SJSA1 (cell line): ENCODE measurements around the gene TRAPPC12. TPM values are rescaled to one million over a fixed set of nuclear protein-coding genes. Genes with fewer than 3 reads are reported as not detected.

Source experiments
- DNase-seq, 2 experiments: peaks; one replicate each; pipeline ENCODE4 v3.0.0-alpha.2; 2015 to 2020; ENCODE audit warnings: low spot score in 2 of 2, low read depth in 1 of 2
- H3K27ac ChIP-seq: fragments of 250-450 bp; sonication (Bioruptor Pico); 2 replicates; pipeline ENCODE4 v1.5.1; 2020; ENCODE audit warnings: mild to moderate bottlenecking, moderate library complexity
- H3K27me3 ChIP-seq: fragments of 250-450 bp; sonication (Bioruptor Pico); replicated peaks from 2 replicates; pipeline ENCODE4 v1.5.1; 2020; ENCODE audit warnings: mild to moderate bottlenecking, moderate library complexity
- H3K36me3 ChIP-seq: fragments of 250-450 bp; sonication (Bioruptor Pico); 2 replicates; pipeline ENCODE4 v1.5.1; 2020; ENCODE audit warnings: mild to moderate bottlenecking
- H3K4me1 ChIP-seq: fragments of 250-450 bp; sonication (Bioruptor Pico); replicated peaks from 2 replicates; pipeline ENCODE4 v1.6.1; 2021; ENCODE audit warnings: mild to moderate bottlenecking
- H3K4me3 ChIP-seq: fragments of 250-450 bp; sonication (Bioruptor Pico); 2 replicates; pipeline ENCODE4 v1.5.1; 2020; ENCODE audit warnings: mild to moderate bottlenecking
- H3K9me3 ChIP-seq: fragments of 250-450 bp; sonication (Bioruptor Pico); replicated peaks from 2 replicates; pipeline ENCODE4 v1.5.1; 2020; ENCODE audit warnings: mild to moderate bottlenecking
- total RNA-seq: library from RNA; depleted of rRNA; stranded (reverse); fragments of >200 nt; shearing (Covaris generic); gene quantifications from 2 replicates; pipeline ENCODE4 v1.2.3, GENCODE V29; 2014

The TRAPPC12 gene
- total RNA-seq, 1 experiment from 2014 or later = 56.1 TPM

GRCh38 chr2:3405876-3406275 lies 26.4 kb downstream of the TRAPPC12 start:
- H3K27me3 ChIP-seq = no peaks in the 10 kb centered on the region
- no peak for DNase-seq
- H3K9me3 ChIP-seq = no peaks in the 10 kb centered on the region
- H3K4me3 ChIP-seq = no peak overlapping the region
- H3K4me1 ChIP-seq = no peaks in the 10 kb centered on the region
- H3K36me3 ChIP-seq = peaks cover 42% of the 10 kb centered on the region
- H3K27ac ChIP-seq = no peak overlapping the region

- DNase-seq = peak in 1 of 2 experiments; percentile 16
- no peaks in the 10 kb centered on the region for H3K9me3 ChIP-seq
- no peaks in the 10 kb centered on the region for H3K27me3 ChIP-seq
- peaks cover 36% of the 10 kb centered on the region for H3K36me3 ChIP-seq
- H3K27ac ChIP-seq = no peak overlapping the region
- H3K4me1 ChIP-seq = no peaks in the 10 kb centered on the region
- no peak overlapping the region for H3K4me3 ChIP-seq
Measured at GRCh38 chr2:3406501-3406900, 27.0 kb downstream of the TRAPPC12 start.

GRCh38 chr2:3408781-3409180 lies 29.3 kb downstream of the TRAPPC12 start:
- H3K27me3 ChIP-seq = no peaks in the 10 kb centered on the region
- no peaks in the 10 kb centered on the region for H3K4me1 ChIP-seq
- H3K4me3 ChIP-seq = no peak overlapping the region
- no peak for DNase-seq
- H3K27ac ChIP-seq = no peak overlapping the region
- no peaks in the 10 kb centered on the region for H3K9me3 ChIP-seq
- H3K36me3 ChIP-seq = peaks cover 28% of the 10 kb centered on the region

DNA sequence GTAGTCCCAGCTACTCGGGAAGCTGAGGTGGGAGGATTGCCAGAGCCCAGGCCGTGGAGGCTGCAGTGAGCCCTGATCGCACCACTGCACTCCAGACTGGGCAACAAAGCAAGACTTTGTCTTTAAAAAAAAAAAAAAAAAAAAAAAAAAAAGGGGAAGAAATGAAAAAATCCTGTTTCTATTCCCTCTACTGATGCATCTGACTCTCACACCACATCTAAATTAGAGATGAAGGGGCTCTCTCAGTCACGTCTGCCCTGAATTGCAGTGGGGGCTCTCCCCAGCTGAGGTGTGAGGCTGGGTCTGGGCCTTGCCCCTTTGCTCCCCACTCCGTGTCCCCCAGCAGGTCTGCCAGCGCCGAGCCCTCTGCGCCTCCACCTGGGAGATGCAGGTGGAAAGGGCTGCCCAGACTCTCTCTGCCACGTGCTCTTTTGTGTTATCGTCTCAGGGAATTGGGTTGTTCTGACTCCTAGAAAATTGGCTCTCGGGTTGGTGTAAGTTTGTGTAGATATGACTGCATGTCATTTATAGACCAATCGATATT lies 30.2 kb downstream of the TRAPPC12 start:
- no peak overlapping the region for H3K4me3 ChIP-seq

GRCh38 chr2:3411103-3411502 lies 31.6 kb downstream of the TRAPPC12 start:
- Histone ChIP-seq H3K36me3 (peaks cover 19% of the 10 kb centered on the region), H3K27me3 (no peaks in the 10 kb centered on the region), H3K27ac (no peak overlapping the region)

More for the DNA sequence above, 30.2 kb downstream of the TRAPPC12 start:
- DNase-seq = no peak
- Histone ChIP-seq H3K36me3 (peaks cover 24% of the 10 kb centered on the region), H3K27me3 (no peaks in the 10 kb centered on the region), H3K9me3 (no peaks in the 10 kb centered on the region), H3K27ac (no peak overlapping the region), H3K4me1 (no peaks in the 10 kb centered on the region)

GRCh38 chr2:3413697-3414096 lies 34.2 kb downstream of the TRAPPC12 start:
- DNase-seq = no peak
- no peaks in the 10 kb centered on the region for H3K9me3 ChIP-seq

More at GRCh38 chr2:3411103-3411502, 31.6 kb downstream of the TRAPPC12 start:
- no peaks in the 10 kb centered on the region for H3K4me1 ChIP-seq
- DNase-seq = no peak
- no peaks in the 10 kb centered on the region for H3K9me3 ChIP-seq
- no peak overlapping the region for H3K4me3 ChIP-seq

DNA sequence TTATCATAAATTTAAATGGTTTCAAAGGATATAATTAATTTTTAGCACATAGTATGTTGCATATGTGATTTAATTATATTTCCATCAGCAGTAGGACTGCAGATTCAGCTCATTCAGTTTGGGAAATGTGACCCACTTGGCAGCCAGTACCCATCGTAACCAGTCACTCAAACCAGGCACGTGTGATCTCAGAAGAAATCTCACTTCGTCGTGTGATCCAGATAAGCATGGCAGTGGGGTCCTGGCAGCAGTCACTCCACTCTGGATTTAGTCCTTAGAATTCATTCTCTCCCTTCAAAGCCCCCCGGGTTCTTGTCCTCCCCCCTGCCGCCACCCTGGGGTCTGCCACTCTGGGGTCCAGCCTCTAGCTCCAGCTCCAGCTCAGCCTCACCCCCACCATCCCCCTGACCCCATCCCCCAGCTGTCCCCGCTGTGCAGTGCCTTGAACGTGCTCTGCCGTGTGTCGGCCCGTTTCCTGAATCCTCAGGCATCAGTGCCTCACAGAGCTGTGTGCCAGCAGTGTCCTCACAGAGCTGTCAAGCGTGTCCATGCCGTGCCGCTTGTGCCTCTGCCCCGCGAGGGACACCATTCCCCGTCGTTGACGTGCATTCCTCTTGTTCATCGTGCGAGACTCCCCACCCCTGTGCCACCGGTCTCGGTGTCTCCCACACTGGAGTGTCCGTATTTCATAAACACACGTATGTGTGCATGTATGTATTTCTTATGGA lies 34.8 kb downstream of the TRAPPC12 start:
- Histone ChIP-seq H3K27ac (no peak overlapping the region), H3K27me3 (no peaks in the 10 kb centered on the region), H3K4me3 (no peak overlapping the region), H3K9me3 (no peaks in the 10 kb centered on the region), H3K36me3 (peaks cover 23% of the 10 kb centered on the region), H3K4me1 (no peaks in the 10 kb centered on the region)
- DNase-seq = no peak

More at GRCh38 chr2:3413697-3414096, 34.2 kb downstream of the TRAPPC12 start:
- peaks cover 21% of the 10 kb centered on the region for H3K36me3 ChIP-seq
- no peak overlapping the region for H3K4me3 ChIP-seq
- no peaks in the 10 kb centered on the region for H3K4me1 ChIP-seq
- no peaks in the 10 kb centered on the region for H3K27me3 ChIP-seq
- no peak overlapping the region for H3K27ac ChIP-seq

DNA sequence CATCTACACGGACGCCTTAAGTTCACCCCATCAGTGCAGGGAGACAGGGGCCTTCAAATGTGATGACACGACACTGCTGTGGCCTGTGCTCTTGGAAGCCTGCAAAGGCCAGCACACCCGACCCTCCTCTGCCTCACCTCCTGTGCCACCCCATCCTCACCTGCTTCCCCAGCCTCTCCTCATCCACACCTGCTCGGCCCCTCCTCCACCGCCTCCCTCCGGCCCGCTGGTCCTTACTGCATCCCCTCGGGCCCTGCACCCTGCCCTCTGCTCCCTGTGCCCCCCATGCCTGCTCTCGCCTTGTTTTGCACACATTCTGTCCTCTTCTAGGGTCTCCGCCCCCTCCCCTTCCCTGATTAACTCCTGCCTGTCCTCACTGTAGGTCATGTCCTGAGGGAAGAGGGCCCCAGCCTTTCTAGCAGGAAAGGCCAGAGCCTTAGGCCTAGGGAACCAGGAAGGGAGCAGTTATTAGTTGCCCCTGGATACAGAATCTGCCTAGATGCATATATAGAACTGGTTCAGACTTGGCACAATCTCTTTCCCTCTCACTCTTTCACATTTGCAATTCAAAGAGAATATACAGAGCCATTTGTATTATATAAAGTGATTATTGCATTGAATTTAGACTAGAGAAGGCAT lies 39.4 kb downstream of the TRAPPC12 start:
- peaks cover 30% of the 10 kb centered on the region for H3K36me3 ChIP-seq

DNA sequence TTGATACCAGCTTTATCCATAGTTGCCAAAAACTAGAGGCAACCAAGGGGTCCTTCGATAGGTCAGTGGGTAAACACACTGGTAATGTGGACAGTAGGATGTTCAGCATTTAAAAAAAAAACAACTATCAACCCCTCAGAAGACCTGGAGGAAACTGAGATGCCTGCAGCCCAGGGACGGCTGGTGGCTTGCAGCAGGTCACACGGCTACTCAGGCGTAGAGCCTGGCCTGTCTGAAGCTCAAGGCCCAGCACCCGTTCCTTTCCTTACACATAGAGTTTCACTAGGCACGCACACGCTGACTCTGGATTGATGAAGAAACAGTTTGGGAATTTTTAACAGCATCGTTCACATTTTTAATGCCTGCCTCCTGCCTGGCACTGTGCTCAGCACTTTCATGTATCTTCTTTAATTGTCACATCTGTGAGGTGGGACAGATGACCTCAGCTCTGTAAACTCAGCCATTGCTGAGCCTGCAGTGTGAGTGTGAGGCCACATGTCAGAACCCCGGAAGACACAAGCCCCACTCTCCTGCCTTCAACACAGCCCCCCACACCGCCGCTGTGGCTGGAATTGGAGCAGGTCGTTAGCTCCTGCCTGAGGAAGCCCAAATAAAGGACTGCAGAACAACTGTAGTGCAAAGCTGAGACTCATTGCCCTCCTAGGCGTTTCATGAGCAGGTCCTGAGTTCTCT lies 40.7 kb downstream of the TRAPPC12 start:
- H3K27me3 ChIP-seq = no peaks in the 10 kb centered on the region
- no peaks in the 10 kb centered on the region for H3K9me3 ChIP-seq
- no peak overlapping the region for H3K27ac ChIP-seq
- H3K36me3 ChIP-seq = peaks cover 36% of the 10 kb centered on the region
- DNase-seq = no peak
- no peaks in the 10 kb centered on the region for H3K4me1 ChIP-seq
- no peak overlapping the region for H3K4me3 ChIP-seq

More for the DNA sequence above, 39.4 kb downstream of the TRAPPC12 start:
- no peaks in the 10 kb centered on the region for H3K27me3 ChIP-seq
- H3K4me3 ChIP-seq = no peak overlapping the region
- H3K4me1 ChIP-seq = no peaks in the 10 kb centered on the region
- H3K9me3 ChIP-seq = no peaks in the 10 kb centered on the region
- DNase-seq = no peak
- H3K27ac ChIP-seq = no peak overlapping the region

DNA sequence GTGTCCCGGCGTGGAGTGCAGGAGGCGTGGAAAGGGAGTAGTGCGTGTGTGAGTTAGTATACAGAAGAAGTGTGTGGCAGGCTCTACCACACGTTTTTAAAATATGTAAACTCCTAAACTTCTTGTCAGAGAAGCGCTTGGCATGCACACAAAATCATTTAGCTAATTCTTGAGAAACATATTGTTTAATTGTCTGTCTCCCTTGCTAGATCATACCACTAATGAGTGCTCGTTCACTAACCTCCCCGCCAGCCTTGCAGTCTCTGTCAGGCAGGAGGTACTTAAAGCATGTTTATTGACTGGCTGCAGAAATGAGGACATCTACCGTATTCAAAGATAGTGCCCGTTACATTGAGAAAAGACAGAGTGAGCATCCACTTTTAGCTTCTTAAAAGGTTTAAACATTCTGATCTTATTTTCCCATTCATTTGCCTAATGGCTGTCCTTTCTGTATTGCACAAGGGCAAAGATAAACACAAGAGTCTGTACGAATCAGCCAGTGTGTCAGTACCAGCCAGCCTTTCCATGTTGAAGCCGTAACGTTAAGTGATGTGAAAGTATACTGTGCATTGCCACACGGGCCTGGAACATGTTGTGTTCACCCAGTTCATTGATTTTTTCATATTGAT lies 41.4 kb downstream of the TRAPPC12 start:
- no peak for DNase-seq
- Histone ChIP-seq H3K9me3 (no peaks in the 10 kb centered on the region), H3K4me3 (no peak overlapping the region), H3K27me3 (no peaks in the 10 kb centered on the region), H3K27ac (no peak overlapping the region), H3K4me1 (no peaks in the 10 kb centered on the region), H3K36me3 (peaks cover 43% of the 10 kb centered on the region)

GRCh38 chr2:3421580-3421979 lies 42.1 kb downstream of the TRAPPC12 start:
- Histone ChIP-seq H3K4me3 (no peak overlapping the region), H3K36me3 (peaks cover 49% of the 10 kb centered on the region), H3K4me1 (no peaks in the 10 kb centered on the region), H3K9me3 (no peaks in the 10 kb centered on the region), H3K27ac (no peak overlapping the region), H3K27me3 (no peaks in the 10 kb centered on the region)
- no peak for DNase-seq

- Histone ChIP-seq H3K36me3 (peaks cover 53% of the 10 kb centered on the region), H3K9me3 (no peaks in the 10 kb centered on the region), H3K27ac (no peak overlapping the region), H3K27me3 (no peaks in the 10 kb centered on the region), H3K4me1 (no peaks in the 10 kb centered on the region), H3K4me3 (no peak overlapping the region)
- no peak for DNase-seq
Measured at GRCh38 chr2:3422161-3422779, 42.8 kb downstream of the TRAPPC12 start.

DNA sequence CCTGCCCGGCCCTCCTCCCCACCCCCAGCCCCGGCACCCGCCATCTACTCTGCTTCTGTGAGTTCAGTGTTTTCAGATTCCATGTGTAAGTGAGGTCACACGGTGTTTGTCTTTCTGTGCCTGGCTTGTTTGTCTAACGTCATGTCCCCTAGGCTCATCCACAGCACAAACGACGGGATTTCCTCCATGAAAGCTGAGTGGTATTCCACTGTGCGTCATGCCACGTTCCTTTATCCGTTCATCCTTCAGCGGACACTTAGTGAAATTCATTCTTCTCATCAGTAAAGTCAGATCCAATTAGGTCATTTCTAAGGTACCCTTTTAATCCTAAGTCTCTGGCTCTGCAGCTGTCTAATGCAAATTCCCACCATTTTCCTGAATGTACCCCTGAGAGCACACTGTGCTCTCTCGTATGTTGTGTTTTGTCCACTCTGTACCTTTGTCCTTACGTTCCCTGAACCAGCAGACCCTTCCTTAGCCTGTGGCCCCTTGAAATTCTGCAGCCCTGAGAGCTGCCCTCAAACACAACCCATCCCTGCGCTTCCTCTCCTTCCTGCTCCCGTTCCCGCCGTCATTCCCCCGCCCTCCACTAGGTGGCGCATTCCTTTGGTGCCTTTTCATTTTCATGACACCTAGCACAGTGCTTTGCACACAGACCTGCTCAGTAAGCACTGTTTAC lies 44.1 kb downstream of the TRAPPC12 start:
- Histone ChIP-seq H3K9me3 (no peaks in the 10 kb centered on the region), H3K36me3 (peaks cover 62% of the 10 kb centered on the region), H3K4me1 (no peaks in the 10 kb centered on the region), H3K4me3 (no peak overlapping the region), H3K27ac (no peak overlapping the region), H3K27me3 (no peaks in the 10 kb centered on the region)
- peak; percentile 63 to 70 for DNase-seq
